GM12892 (cell line): Measurements from ENCODE around the gene ID1.

Experiments
- POLR2A ChIP-seq: IDR thresholded peaks from 2 replicates; pipeline ENCODE4 v1.6.1; 2011; ENCODE audit warnings: low read depth, low read length, control low read depth
- POLR2AphosphoS5 ChIP-seq: IDR thresholded peaks from 2 replicates; pipeline ENCODE4 v1.6.1; 2011; ENCODE audit warnings: low read depth, low read length, control low read depth

DNA sequence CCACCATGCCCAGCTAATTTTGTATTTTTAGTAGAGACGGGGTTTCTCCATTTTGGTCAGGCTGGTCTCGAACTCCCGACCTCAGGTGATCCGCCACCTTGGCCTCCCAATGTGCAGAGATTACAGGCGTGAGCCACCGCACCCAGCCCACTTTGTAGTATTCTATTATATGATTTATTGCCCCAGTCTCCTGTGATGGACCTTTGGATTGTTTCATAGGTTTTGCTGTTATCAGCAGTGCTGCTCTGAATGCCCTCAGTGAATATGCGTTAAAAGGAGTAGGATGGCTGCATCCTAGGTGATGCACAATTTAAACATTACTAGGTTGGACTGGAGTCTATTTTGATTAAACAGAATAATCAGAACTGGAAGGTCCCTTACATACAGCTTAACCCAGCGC, 10.3 kb downstream of the ID1 start:
- TF ChIP-seq POLR2A = no peak
- TF ChIP-seq POLR2AphosphoS5 = no peak
